SK-N-MC (cell line): ENCODE measurements around the gene PDE8A.

Source experiments
- EZH2 ChIP-seq: fragments of 200-600 bp; sonication (generic); IDR thresholded peaks from one replicate; pipeline ENCODE4 v1.6.1; 2017; ENCODE audit warnings: antibody characterized with exemption
- POLR2AphosphoS5 ChIP-seq: IDR thresholded peaks from 2 replicates; pipeline ENCODE4 v1.6.1; 2012; ENCODE audit warnings: mild to moderate bottlenecking, low read depth, low read length, borderline replicate concordance

- no peak for TF ChIP-seq EZH2
- TF ChIP-seq POLR2AphosphoS5 = no peak
Observed at GRCh38 chr15:85109333-85109732, 127.7 kb downstream of the PDE8A start.
